Ovary (tissue), 3 donors: Measurements from ENCODE around the gene TPK1.

ENCODE experiments used
- CTCF ChIP-seq, 3 donors: fragments of 450-650 bp in 2 of 3; fragments of 200-600 bp in 1 of 3; IDR thresholded peaks; one replicate each; pipeline versions ENCODE4 v1.5.1 to v1.8.0; 2016 to 2022; ENCODE audit warnings: antibody characterized with exemption in 3 of 3, mild to moderate bottlenecking in 1 of 3
- EP300 ChIP-seq: sonication (generic); formaldehyde crosslinking; IDR thresholded peaks from one replicate; pipeline ENCODE4 v1.6.1; 2017; ENCODE audit warnings: antibody characterized with exemption
- POLR2A ChIP-seq: fragments of 450-650 bp; IDR thresholded peaks from one replicate; pipeline ENCODE4 v1.6.1; 2017; ENCODE audit warnings: antibody characterized with exemption, mild to moderate bottlenecking, moderate library complexity
- donor health status: DM: no; HTN: no; CAD: no.

DNA sequence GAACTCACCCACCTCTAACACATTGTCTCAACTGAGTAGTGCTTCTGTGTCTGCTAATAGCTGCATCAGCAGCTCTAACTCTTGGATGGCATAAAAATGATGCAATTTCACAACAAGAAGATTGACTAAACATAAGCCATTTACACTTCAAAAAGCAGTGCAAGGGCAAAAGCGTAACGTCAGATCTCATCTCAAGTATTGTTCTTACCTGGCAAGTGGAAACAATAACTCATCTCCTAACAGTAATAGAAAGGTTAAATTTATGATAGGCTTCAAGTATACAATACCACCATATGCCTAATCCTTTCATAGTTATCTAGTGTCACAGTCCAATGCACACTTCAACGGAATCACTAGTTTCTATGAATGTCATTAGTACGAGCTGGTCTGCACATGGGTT, 14.8 kb downstream of the TPK1 start:
- TF ChIP-seq CTCF (IDR thresholded peaks at IDR 0.05) = no peak
- no peak for TF ChIP-seq EP300
- no peak for TF ChIP-seq POLR2A
